ENCODE results near the gene ACTR6. TPM values are rescaled to one million over a fixed set of nuclear protein-coding genes. Genes with fewer than 3 reads are reported as not detected.

The ACTR6 gene
- total and polyA plus RNA-seq, 3 donors from 2014 or later = 11.4 to 38.1 (median 17.6) TPM

DNA sequence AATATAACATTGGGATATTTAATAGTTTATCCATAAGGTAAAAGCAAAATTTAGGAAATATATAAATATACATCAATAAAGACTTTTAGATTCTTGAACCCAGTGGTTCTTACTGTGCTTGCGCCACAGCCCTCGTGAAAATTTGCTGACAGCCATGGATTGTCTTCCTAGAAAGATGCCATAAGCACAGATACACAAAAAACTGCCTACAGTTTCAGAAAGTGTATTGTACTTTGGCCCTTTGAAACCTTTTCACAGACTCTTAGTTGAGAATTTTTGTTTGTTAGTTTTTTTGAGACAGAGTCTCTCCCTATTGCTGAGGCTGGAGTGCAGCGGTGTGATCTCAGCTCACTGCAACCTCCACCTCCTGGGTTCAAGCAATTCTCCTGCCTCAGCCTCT, 38.2 kb downstream of the ACTR6 start:
- H3K4me3 ChIP-seq = no peak overlapping the region
- no peaks in the 10 kb centered on the region for H3K9me3 ChIP-seq
- DNase-seq = no peak
- no peaks in the 10 kb centered on the region for H3K4me1 ChIP-seq
- intact Hi-C loops (cut with DNase I; ENCODE audit: low total_unique reads) = no loop called here
- no peaks in the 10 kb centered on the region for H3K27me3 ChIP-seq
- H3K36me3 ChIP-seq (ENCODE audit: low read depth, missing control alignments) = no peaks in the 10 kb centered on the region
- 94 to 97% methylated on average over 3 of the region's 3 CpGs for WGBS, 2 donors
- TF ChIP-seq POLR2A (IDR thresholded peaks at IDR 0.05) = no peak
- TF ChIP-seq, protein P1, sequence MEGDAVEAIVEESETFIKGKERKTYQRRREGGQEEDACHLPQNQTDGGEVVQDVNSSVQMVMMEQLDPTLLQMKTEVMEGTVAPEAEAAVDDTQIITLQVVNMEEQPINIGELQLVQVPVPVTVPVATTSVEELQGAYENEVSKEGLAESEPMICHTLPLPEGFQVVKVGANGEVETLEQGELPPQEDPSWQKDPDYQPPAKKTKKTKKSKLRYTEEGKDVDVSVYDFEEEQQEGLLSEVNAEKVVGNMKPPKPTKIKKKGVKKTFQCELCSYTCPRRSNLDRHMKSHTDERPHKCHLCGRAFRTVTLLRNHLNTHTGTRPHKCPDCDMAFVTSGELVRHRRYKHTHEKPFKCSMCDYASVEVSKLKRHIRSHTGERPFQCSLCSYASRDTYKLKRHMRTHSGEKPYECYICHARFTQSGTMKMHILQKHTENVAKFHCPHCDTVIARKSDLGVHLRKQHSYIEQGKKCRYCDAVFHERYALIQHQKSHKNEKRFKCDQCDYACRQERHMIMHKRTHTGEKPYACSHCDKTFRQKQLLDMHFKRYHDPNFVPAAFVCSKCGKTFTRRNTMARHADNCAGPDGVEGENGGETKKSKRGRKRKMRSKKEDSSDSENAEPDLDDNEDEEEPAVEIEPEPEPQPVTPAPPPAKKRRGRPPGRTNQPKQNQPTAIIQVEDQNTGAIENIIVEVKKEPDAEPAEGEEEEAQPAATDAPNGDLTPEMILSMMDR (IDR thresholded peaks at IDR 0.05) = no peak
- H3K27ac ChIP-seq = no peak overlapping the region

DNA sequence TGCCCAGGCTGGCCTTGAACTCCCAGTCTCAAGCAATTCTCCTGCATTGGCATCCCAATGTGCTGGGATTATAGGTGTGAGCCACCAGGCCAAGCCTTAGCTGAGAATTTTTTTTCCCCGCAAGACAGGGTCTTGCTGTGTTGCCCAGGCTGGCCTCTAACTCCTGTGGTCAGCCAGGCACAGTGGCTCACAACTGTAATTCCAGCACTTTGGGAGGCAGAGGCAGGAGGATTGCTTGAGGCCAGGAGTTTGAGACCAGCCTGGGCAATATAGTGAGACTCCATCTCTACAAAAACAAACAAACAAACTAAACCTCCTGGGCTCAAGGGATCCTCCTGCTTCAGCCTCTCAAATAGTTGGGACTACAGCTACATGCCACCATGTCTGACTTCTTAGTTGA, 39.0 kb downstream of the ACTR6 start:
- TF ChIP-seq POLR2A (IDR thresholded peaks at IDR 0.05) = no peak
- TF ChIP-seq, protein P1 (IDR thresholded peaks at IDR 0.05) = no peak

DNA sequence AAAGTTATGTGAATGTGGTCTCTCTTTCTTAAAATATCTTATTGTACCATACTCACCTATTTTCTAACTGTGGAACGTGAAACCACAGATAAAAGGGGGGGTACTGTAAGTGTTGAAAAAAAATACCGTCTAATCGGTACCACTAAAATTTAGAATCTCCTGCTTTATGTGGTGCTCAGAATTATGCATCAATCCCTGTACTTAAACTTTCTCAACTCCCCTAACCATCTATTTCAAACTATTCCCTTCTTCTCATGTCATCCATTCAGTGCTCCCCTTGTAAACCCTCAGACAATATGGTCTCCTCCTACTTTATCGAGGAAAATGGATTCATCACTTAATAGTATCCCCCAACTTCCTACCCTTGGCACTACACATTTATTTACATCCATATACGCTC, 42.5 kb downstream of the ACTR6 start:
- no peak for DNase-seq
- Histone ChIP-seq H3K36me3 (ENCODE audit: low read depth, missing control alignments) (no peaks in the 10 kb centered on the region), H3K4me3 (no peak overlapping the region), H3K27ac (no peak overlapping the region), H3K4me1 (no peaks in the 10 kb centered on the region), H3K9me3 (no peaks in the 10 kb centered on the region), H3K27me3 (no peaks in the 10 kb centered on the region)
- TF ChIP-seq, protein P1 (IDR thresholded peaks at IDR 0.05) = no peak
- no peak for TF ChIP-seq POLR2A (IDR thresholded peaks at IDR 0.05)
- 83 to 95% methylated on average over 5 of the region's 5 CpGs for WGBS, 2 donors
- intact Hi-C loops (cut with DNase I; ENCODE audit: low total_unique reads) = no loop called here

More for the DNA sequence above, 39.0 kb downstream of the ACTR6 start:
- 94 to 100% methylated on average over 1 of the region's 1 CpG for WGBS, 2 donors
- no peak for DNase-seq
- Histone ChIP-seq H3K4me1 (no peaks in the 10 kb centered on the region), H3K4me3 (no peak overlapping the region), H3K36me3 (ENCODE audit: low read depth, missing control alignments) (no peaks in the 10 kb centered on the region), H3K27ac (no peak overlapping the region), H3K27me3 (no peaks in the 10 kb centered on the region), H3K9me3 (no peaks in the 10 kb centered on the region)
- intact Hi-C loops (cut with DNase I; ENCODE audit: low total_unique reads) = no loop called here

DNA sequence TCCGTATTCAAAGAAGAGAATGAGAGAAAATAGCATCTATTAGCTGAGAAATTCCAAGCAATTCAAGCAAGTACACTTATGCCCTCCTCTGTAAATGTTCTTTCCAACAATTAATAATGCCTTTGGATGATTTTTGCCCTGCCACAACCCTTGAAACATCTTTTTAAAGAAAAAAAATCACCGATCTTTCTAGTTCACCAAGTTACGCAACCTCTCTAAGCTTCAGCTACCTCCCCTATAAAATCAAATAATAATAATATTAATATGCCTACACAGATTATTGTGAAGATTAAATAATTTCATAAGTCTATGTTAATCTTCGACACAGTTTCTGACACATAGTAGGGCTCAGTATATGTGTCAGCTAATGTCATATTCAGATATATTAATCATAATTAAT, 47.1 kb downstream of the ACTR6 start:
- no peaks in the 10 kb centered on the region for H3K27me3 ChIP-seq
- H3K4me3 ChIP-seq = no peak overlapping the region
- H3K27ac ChIP-seq = no peak overlapping the region
- no peaks in the 10 kb centered on the region for H3K4me1 ChIP-seq
- intact Hi-C loops (cut with DNase I; ENCODE audit: low total_unique reads) = no loop called here
- 96 to 97% methylated on average over 4 of the region's 4 CpGs for WGBS, 2 donors
- no peaks in the 10 kb centered on the region for H3K9me3 ChIP-seq
- H3K36me3 ChIP-seq (ENCODE audit: low read depth, missing control alignments) = no peaks in the 10 kb centered on the region
- TF ChIP-seq, protein P1 (IDR thresholded peaks at IDR 0.05) = no peak
- TF ChIP-seq POLR2A (IDR thresholded peaks at IDR 0.05) = no peak
- DNase-seq = no peak

DNA sequence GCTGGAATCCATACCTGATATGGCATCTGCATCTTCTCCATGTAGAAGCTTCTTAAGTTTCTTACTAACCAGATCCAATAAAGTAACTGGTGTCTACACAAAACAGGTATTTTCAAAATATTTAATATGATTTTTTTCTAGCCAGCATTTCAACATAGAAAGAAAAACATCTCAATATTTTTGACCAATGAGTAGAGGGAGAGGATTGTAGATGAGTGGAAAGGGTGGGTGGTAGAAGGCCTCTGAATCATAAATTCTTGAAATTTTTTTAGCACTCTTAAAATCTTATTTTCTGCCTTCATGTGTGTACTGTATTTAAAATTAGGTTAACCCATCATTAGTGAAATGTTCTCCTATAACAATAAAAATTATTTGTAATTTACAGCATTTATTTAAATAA, 48.3 kb downstream of the ACTR6 start:
- Histone ChIP-seq H3K27ac (no peak overlapping the region), H3K27me3 (no peaks in the 10 kb centered on the region), H3K4me3 (no peak overlapping the region), H3K4me1 (no peaks in the 10 kb centered on the region), H3K36me3 (ENCODE audit: low read depth, missing control alignments) (no peaks in the 10 kb centered on the region), H3K9me3 (no peaks in the 10 kb centered on the region)
- TF ChIP-seq, protein P1 (IDR thresholded peaks at IDR 0.05) = no peak
- TF ChIP-seq POLR2A (IDR thresholded peaks at IDR 0.05) = no peak
- DNase-seq = no peak
- intact Hi-C loops (cut with DNase I; ENCODE audit: low total_unique reads) = no loop called here

All from testis (tissue), 3 donors.